Measurements from ENCODE around the gene ALCAM. TPM values are rescaled to one million over a fixed set of nuclear protein-coding genes. Genes with fewer than 3 reads are reported as not detected.

The ALCAM gene
- total RNA-seq, 2 experiments from 2014 or later, result 47.7 to 51.3 TPM

DNA sequence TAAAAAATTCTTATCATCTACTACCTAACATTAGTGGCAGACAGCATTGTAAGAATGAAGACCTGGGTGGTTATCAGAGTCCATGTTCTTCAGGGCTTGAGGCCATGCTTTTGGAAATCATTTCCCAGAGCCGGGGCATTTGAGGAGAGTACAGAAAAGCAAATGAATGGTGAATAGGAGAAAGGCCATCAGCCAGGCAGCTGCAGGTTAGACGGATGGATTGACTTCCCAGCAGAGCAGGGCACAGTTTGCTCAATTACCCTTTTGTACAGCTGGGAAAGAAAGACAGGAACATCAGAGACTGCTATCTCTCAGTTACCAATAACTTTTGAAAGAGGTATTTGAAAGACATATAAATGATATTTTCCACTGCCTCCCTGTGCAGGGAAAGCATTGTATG is 135.6 kb downstream of the ALCAM start:
- POLR2A ChIA-PET, result interaction anchor here (0.7 to 1.3 kb wide), 3 partner anchors 15 to 408 kb away, joined by 3 to 4 read pairs (median 3); no protein-coding TSS in a partner anchor

DNA sequence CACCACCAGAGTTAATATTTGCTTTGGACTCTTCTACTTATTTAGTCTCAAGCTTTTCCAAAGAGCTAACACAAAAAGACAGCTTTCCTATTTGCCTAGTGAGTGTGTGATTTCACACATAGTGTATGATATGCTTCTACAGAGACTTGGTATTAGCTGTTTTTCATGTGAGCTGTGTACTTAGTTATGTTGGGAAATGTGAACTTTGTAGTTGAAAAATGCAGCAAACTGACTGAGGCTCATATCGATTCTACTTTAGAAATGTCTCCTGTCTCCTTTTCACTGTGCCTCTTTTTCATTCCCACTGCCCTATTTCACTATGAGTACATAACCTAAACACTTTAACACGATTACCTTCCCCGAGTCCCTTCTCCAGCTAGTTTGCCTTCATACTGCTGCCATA is 136.5 kb downstream of the ALCAM start:
- Histone ChIP-seq H3K9me3 (ENCODE audit: low read length) (no peaks in the 10 kb centered on the region), H3K36me3 (ENCODE audit: insufficient read depth, low read length) (no peaks in the 10 kb centered on the region), H3K4me1 (ENCODE audit: insufficient read depth, low read length, poor library complexity, severe bottlenecking) (no peaks in the 10 kb centered on the region), H3K79me2 (ENCODE audit: insufficient read depth, low read depth, low read length) (no peaks in the 10 kb centered on the region), H3K9me2 (ENCODE audit: insufficient read depth, low read length) (no peaks in the 10 kb centered on the region), H2AFZ (ENCODE audit: low read length) (no peak overlapping the region), H3K27ac (ENCODE audit: low read depth, low read length, poor library complexity, severe bottlenecking) (no peak overlapping the region), H4K20me1 (ENCODE audit: insufficient read depth, low read length) (0 out of 2 replicates have a peak, but pooled peaks cover 12% of the 10 kb centered on the region), H3K4me3 (ENCODE audit: low read depth, low read length, poor library complexity, severe bottlenecking) (no peak overlapping the region), H3K4me2 (ENCODE audit: low read length) (no peak overlapping the region)
- DNase-seq (ENCODE audit: low spot score), result no peak
- ChIA-PET CTCF (ENCODE audit: unreplicated experiment) (no interaction called here), POLR2A (interaction anchor here (0.7 to 1.3 kb wide), 3 partner anchors 15 to 409 kb away, joined by 3 to 4 read pairs (median 3); no protein-coding TSS in a partner anchor)
- no peak for TF ChIP-seq EZH2phosphoT487 (IDR thresholded peaks at IDR 0.05; ENCODE audit: borderline replicate concordance, low read depth, low read length)
- TF ChIP-seq, protein P1, sequence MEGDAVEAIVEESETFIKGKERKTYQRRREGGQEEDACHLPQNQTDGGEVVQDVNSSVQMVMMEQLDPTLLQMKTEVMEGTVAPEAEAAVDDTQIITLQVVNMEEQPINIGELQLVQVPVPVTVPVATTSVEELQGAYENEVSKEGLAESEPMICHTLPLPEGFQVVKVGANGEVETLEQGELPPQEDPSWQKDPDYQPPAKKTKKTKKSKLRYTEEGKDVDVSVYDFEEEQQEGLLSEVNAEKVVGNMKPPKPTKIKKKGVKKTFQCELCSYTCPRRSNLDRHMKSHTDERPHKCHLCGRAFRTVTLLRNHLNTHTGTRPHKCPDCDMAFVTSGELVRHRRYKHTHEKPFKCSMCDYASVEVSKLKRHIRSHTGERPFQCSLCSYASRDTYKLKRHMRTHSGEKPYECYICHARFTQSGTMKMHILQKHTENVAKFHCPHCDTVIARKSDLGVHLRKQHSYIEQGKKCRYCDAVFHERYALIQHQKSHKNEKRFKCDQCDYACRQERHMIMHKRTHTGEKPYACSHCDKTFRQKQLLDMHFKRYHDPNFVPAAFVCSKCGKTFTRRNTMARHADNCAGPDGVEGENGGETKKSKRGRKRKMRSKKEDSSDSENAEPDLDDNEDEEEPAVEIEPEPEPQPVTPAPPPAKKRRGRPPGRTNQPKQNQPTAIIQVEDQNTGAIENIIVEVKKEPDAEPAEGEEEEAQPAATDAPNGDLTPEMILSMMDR (conservative IDR thresholded peaks at IDR 0.05; ENCODE audit: low read length), result no peak
- no TSS peak for BruUV-seq (replicated peaks)
- intact Hi-C loops (cut with micrococcal nuclease; ENCODE audit: unreplicated experiment), result no loop called here

More for the DNA sequence above, 135.6 kb downstream of the ALCAM start:
- Histone ChIP-seq H3K4me3 (ENCODE audit: low read depth, low read length, poor library complexity, severe bottlenecking) (no peak overlapping the region), H2AFZ (ENCODE audit: low read length) (no peak overlapping the region), H3K4me2 (ENCODE audit: low read length) (no peak overlapping the region), H4K20me1 (ENCODE audit: insufficient read depth, low read length) (0 out of 2 replicates have a peak, but pooled peaks cover 12% of the 10 kb centered on the region), H3K9me2 (ENCODE audit: insufficient read depth, low read length) (no peaks in the 10 kb centered on the region), H3K27ac (ENCODE audit: low read depth, low read length, poor library complexity, severe bottlenecking) (no peak overlapping the region), H3K79me2 (ENCODE audit: insufficient read depth, low read depth, low read length) (no peaks in the 10 kb centered on the region), H3K4me1 (ENCODE audit: insufficient read depth, low read length, poor library complexity, severe bottlenecking) (no peaks in the 10 kb centered on the region), H3K9me3 (ENCODE audit: low read length) (no peaks in the 10 kb centered on the region), H3K36me3 (ENCODE audit: insufficient read depth, low read length) (no peaks in the 10 kb centered on the region)
- intact Hi-C loops (cut with micrococcal nuclease; ENCODE audit: unreplicated experiment), result no loop called here
- TF ChIP-seq, protein P1 (conservative IDR thresholded peaks at IDR 0.05; ENCODE audit: low read length), result no peak
- TF ChIP-seq EZH2phosphoT487 (IDR thresholded peaks at IDR 0.05; ENCODE audit: borderline replicate concordance, low read depth, low read length), result no peak
- CTCF ChIA-PET (ENCODE audit: unreplicated experiment), result no interaction called here
- BruUV-seq (replicated peaks), result no TSS peak
- DNase-seq (ENCODE audit: low spot score), result no peak

DNA sequence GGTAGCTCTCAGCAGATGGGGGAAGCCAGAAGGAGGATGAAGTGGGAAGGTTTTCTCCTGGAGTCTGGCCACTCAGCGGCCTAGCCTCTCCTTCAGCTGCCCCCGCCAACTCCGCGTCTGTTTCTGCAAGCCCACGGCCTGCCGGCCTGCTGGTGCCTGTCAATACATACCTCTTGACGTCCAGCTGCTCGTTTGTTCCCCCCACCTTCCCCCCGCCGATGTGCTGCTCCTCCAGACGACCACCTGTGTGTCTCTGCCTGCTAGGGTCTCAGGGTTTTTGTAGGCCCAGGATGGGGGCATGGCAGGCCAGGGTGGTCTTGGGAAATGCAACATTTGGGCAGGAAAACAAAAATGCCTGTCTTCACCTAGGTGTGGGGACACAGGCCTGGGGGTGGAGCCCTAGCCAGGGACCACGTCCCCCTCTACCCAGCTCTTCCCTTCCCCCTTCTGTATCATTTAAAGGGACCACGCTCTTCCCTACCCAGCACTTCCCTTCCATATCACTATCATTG is 137.8 kb downstream of the ALCAM start:
- no peaks in the 10 kb centered on the region for H3K9me2 ChIP-seq (ENCODE audit: insufficient read depth, low read length)
- H3K4me3 ChIP-seq (ENCODE audit: low read depth, low read length, poor library complexity, severe bottlenecking), result no peak overlapping the region
- H3K4me2 ChIP-seq (ENCODE audit: low read length), result no peak overlapping the region
- no peaks in the 10 kb centered on the region for H3K79me2 ChIP-seq (ENCODE audit: insufficient read depth, low read depth, low read length)
- no peak overlapping the region for H2AFZ ChIP-seq (ENCODE audit: low read length)
- H3K4me1 ChIP-seq (ENCODE audit: insufficient read depth, low read length, poor library complexity, severe bottlenecking), result no peaks in the 10 kb centered on the region
- BruUV-seq (replicated peaks), result no TSS peak
- no peak for DNase-seq (ENCODE audit: low spot score)
- ChIA-PET POLR2A (interaction anchor here (0.8 to 1.8 kb wide), 2 partner anchors 10 to 37 kb away, joined by 3 to 6 read pairs; no protein-coding TSS in a partner anchor), CTCF (ENCODE audit: unreplicated experiment) (interaction anchor here (1.0 kb wide), 1 partner anchor 23 kb away, joined by 3 read pairs; no protein-coding TSS in a partner anchor)
- no peak for TF ChIP-seq EZH2phosphoT487 (IDR thresholded peaks at IDR 0.05; ENCODE audit: borderline replicate concordance, low read depth, low read length)
- TF ChIP-seq, protein P1 (conservative IDR thresholded peaks at IDR 0.05; ENCODE audit: low read length), result no peak
- no peak overlapping the region for H3K27ac ChIP-seq (ENCODE audit: low read depth, low read length, poor library complexity, severe bottlenecking)
- intact Hi-C loops (cut with micrococcal nuclease; ENCODE audit: unreplicated experiment), result no loop called here
- H3K9me3 ChIP-seq (ENCODE audit: low read length), result no peaks in the 10 kb centered on the region
- no peaks in the 10 kb centered on the region for H3K36me3 ChIP-seq (ENCODE audit: insufficient read depth, low read length)
- 0 out of 2 replicates have a peak, but pooled peaks cover 12% of the 10 kb centered on the region for H4K20me1 ChIP-seq (ENCODE audit: insufficient read depth, low read length)

All from OCI-LY7 (cell line).